Measurements from ENCODE around the gene TMEM221.
A peak's percentile ranks its signal among the peaks of the same experiment; 100 is the strongest.

TMEM221 gene

DNA sequence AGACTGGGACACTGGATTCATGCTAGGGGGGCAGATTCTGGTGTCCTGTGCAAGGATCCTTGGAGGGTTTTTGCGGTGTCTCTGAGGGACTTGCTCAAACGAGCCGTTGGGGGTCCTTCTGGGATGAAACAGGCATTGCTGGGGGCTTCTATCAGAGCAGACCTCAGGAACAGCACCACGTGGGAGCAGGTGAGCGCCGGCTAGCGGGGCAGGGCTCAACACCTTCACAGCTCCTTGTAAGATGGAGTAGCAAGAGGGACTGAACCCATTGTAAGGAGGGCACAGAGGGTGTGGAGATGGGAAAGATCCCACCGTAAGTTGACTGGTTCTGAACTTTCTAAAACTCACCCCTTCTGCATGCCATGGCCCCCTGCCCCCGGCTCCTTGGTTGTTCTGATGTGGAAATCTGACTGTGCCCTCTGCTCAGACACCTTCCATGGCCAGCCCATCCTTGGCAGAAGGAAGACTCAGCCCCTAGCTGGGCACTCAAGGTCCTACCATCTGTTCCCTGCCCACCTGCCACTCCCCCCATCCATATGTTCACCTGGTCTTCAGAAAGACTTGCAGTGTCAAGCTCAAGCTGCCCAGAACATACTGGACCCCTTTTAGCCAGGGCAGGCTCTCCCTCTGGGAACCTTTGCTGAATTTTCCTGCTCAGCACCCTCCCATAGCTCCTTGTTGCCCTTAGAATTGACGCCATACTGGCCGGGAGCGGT is 23.1 kb upstream of the TMEM221 start:
- H3K4me3 ChIP-seq (ENCODE audit: low read depth, low read length): peak overlapping the region; percentile 78
- TF ChIP-seq CTCF (conservative IDR thresholded peaks at IDR 0.05; ENCODE audit: low read depth, low read length): no peak
- no peak for DNase-seq (ENCODE audit: low read depth)

GRCh38 chr19:17470068-17470841 is 21.8 kb upstream of the TMEM221 start, which contains the start of gene SLC27A1:
Gene SLC27A1 (plus strand): TSS chr19:17470524. CDS start chr19:17470541, 17 bp downstream.
- no peak for TF ChIP-seq CTCF (conservative IDR thresholded peaks at IDR 0.05; ENCODE audit: low read depth, low read length)
- DNase-seq (ENCODE audit: low read depth): peak; percentile 99
- peak within 1 kb of the TSS; percentile 78 for H3K4me3 ChIP-seq (ENCODE audit: low read depth, low read length)

DNA sequence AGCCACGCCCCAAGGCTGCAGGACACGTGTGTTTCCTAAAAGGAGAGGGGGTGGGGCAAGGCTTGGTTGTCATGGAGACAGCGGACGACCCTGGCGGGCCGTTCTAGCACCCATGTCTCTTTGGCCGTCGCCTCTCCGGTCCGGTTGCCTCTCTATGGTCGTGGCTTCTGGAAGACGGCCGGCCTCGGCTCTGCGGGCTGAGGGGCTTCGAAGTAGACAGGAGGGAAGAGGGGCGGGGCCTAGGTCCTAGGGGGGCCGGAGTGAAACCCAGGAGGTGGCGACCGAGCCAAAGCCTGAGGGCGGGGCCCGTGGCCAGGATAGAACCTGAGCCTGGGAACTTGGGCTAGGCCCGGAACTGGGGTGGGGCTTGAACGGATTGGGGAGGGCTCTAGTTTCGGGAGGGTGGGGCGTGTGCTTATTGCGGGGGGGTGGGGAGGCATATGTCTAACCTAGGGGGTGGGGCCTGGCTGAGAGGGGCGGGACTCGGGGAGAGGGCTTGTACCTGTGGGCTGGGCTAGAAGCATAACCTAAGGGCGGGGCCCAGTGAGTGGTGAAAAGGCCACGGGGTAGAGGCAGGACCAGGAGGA is 21.1 kb upstream of the TMEM221 start:
- peak overlapping the region; percentile 78 for H3K4me3 ChIP-seq (ENCODE audit: low read depth, low read length)
- no peak for TF ChIP-seq CTCF (conservative IDR thresholded peaks at IDR 0.05; ENCODE audit: low read depth, low read length)
- DNase-seq (ENCODE audit: low read depth): peak; percentile 98

DNA sequence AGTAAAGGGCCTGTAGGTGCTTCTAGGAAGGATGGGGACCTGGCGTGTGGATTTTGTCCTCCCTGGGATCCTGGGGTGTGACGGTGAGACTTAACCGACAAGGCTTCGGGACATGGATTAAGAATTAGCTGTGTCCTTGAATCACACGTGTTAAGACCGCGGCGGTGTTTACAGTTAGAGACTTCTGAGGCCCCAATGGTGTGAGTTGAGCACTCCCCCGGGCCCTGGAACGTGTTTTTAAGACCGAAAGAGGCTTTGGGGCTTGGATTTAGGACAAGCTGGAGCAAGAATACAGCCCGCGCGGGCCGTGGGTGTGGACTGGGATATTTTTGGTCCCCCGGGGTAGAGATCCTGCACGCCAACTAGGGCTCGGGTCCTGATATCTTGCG is 20.6 kb upstream of the TMEM221 start:
- TF ChIP-seq CTCF (conservative IDR thresholded peaks at IDR 0.05; ENCODE audit: low read depth, low read length): no peak
- no peak for DNase-seq (ENCODE audit: low read depth)
- H3K4me3 ChIP-seq (ENCODE audit: low read depth, low read length): peak overlapping the region; percentile 78

DNA sequence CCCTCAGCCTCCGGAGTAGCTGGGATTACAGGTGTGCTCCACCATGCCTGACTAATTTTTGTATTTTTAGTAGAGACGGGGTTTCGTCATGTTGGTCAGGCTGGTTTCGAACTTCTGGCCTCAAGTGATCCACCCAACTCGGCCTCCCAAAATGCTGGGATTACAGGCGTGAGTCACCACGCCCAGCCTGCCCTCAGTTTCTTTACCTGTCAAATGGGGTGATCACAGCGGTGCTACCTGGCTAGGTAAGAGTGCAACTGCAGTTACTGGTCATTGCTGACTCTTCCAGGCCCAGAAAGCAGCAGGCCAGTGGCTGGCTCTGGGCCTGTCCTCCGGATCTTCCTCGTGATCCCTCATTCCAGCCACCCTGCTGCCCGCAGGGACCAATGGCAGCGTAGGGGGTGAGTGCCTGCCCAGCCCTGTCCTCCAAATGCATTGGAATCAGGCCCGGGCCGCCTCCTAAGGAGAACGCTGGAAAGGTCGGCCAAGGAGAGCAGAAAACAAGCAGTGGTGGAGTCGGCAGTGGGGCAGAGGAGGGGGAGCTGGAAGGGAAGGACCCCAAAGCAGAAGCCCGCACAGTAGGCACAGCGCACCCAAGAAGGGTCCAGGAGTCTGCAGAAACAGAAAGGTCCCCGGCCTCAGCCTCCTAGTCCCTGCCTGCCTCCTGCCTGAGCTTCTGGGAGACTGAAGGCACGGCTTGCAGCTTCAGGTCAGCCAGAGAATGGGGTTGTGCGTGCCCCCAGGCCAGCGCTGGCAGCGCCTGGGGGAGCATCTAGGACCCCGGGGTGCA is 20.0 kb upstream of the TMEM221 start:
- no peak for TF ChIP-seq CTCF (conservative IDR thresholded peaks at IDR 0.05; ENCODE audit: low read depth, low read length)
- H3K4me3 ChIP-seq (ENCODE audit: low read depth, low read length): peak overlapping the region; percentile 78
- DNase-seq (ENCODE audit: low read depth): peak; percentile 26

- no peak overlapping the region for H3K4me3 ChIP-seq (ENCODE audit: low read depth, low read length)
- DNase-seq (ENCODE audit: low read depth): no peak
- no peak for TF ChIP-seq CTCF (conservative IDR thresholded peaks at IDR 0.05; ENCODE audit: low read depth, low read length)
Measured at GRCh38 chr19:17467471-17468301, 19.2 kb upstream of the TMEM221 start.
